ENCODE results near the gene FERD3L.

Gene FERD3L

GRCh38 chr7:19097165-19098055 lies 47.8 kb downstream of the FERD3L start:
- H3K36me3 Mint-ChIP-seq (ENCODE audit: low read depth), result no peaks in the 10 kb centered on the region
- peaks cover 12% of the 10 kb centered on the region for H3K27me3 Mint-ChIP-seq

DNA sequence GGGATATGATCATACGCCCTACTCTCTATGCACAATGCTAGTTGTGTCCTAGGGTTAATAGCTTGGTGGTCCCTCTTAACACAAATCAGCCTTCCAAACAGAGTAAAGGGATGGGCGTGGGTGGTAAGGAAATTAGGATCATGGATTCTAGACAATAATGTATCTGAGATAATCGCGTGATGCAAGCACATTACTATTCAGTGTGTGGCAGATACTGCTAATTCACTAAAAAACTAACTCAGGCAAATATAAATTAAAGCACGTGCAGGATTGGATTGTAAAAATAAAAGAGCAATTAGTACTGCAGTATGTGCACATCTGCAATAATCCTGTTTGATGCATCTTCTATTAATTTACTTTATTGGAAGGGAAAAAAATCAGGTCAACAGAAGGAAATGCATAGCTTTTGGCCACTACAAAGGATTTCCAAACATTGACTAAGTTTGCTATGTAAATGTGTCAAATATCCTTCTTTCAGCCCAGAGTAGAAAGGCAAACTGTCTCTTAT lies 49.8 kb downstream of the FERD3L start:
- Mint-ChIP-seq H3K9me3 (no peaks in the 10 kb centered on the region), H3K36me3 (ENCODE audit: low read depth) (no peaks in the 10 kb centered on the region), H3K27ac (no peak overlapping the region), H3K27me3 (peaks cover 4% of the 10 kb centered on the region), H3K4me3 (no peak overlapping the region), H3K4me1 (ENCODE audit: low read depth) (no peaks in the 10 kb centered on the region)

More at GRCh38 chr7:19097165-19098055, 47.8 kb downstream of the FERD3L start:
- Mint-ChIP-seq H3K9me3 (no peaks in the 10 kb centered on the region), H3K4me3 (no peak overlapping the region), H3K4me1 (ENCODE audit: low read depth) (no peaks in the 10 kb centered on the region), H3K27ac (no peak overlapping the region)
